ENCODE measurements around the gene FLOT1. TPM values are rescaled to one million over a fixed set of nuclear protein-coding genes. Genes with fewer than 3 reads are reported as not detected.

The FLOT1 gene
- total and polyA plus RNA-seq, 2 of the 13 experiments (the other 11 are each of a cell fraction or from before 2014, with no cell fraction given) = 82.3 to 130 TPM

DNA sequence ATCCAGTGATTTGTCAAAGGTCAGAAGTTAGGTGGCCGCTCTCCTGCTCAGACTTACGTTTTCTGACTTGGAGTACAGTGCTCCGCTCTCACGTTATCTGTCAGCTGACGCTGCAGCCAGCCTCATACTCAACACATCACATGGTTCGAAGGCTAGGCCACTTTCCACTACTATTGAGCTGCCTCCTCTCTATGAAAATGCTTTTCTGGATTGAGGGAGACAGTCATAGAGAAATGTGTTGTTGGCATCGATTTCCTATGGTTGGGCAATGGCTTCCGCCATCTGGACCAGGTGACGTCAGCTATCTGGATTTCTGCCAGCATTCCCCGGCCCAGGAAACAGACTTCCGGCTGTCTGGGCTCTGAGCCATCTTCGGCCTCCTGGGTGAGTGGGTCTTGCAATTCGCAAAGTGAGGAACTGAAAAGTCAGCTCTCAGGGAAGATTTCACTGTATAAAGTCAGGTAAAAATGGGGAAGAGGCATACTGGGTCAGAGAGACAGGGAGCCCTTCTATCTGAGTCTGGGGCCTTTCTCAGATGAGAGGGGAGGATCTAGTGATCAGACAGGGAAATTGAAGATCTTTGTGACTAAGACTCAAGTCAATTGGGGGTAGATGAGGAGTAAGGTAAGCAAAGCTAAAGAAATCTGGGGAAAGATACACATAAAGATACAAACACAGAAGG is 39.4 kb upstream of the FLOT1 start (continued):
- peak; percentile 82 for TF ChIP-seq PPARG (CRISPR knock-in tag; conservative IDR thresholded peaks at IDR 0.05)
- no peak for TF ChIP-seq HOXA7 (CRISPR knock-in tag; IDR thresholded peaks at IDR 0.05)
- TF ChIP-seq, protein P1, sequence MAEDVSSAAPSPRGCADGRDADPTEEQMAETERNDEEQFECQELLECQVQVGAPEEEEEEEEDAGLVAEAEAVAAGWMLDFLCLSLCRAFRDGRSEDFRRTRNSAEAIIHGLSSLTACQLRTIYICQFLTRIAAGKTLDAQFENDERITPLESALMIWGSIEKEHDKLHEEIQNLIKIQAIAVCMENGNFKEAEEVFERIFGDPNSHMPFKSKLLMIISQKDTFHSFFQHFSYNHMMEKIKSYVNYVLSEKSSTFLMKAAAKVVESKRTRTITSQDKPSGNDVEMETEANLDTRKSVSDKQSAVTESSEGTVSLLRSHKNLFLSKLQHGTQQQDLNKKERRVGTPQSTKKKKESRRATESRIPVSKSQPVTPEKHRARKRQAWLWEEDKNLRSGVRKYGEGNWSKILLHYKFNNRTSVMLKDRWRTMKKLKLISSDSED (CRISPR knock-in tag; IDR thresholded peaks at IDR 0.05) = no peak
- peak; percentile 99 for TF ChIP-seq ZNF136 (CRISPR knock-in tag; IDR thresholded peaks at IDR 0.05; ENCODE audit: low read depth)
- TF ChIP-seq, protein P2, sequence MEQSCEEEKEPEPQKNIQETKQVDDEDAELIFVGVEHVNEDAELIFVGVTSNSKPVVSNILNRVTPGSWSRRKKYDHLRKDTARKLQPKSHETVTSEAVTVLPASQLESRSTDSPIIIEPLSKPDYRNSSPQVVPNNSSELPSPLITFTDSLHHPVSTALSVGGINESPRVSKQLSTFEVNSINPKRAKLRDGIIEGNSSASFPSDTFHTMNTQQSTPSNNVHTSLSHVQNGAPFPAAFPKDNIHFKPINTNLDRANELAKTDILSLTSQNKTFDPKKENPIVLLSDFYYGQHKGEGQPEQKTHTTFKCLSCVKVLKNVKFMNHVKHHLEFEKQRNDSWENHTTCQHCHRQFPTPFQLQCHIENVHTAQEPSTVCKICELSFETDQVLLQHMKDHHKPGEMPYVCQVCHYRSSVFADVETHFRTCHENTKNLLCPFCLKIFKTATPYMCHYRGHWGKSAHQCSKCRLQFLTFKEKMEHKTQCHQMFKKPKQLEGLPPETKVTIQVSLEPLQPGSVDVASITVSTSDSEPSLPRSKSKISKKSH (CRISPR knock-in tag; IDR thresholded peaks at IDR 0.05; ENCODE audit: borderline replicate concordance) = no peak
- TF ChIP-seq, protein P3, sequence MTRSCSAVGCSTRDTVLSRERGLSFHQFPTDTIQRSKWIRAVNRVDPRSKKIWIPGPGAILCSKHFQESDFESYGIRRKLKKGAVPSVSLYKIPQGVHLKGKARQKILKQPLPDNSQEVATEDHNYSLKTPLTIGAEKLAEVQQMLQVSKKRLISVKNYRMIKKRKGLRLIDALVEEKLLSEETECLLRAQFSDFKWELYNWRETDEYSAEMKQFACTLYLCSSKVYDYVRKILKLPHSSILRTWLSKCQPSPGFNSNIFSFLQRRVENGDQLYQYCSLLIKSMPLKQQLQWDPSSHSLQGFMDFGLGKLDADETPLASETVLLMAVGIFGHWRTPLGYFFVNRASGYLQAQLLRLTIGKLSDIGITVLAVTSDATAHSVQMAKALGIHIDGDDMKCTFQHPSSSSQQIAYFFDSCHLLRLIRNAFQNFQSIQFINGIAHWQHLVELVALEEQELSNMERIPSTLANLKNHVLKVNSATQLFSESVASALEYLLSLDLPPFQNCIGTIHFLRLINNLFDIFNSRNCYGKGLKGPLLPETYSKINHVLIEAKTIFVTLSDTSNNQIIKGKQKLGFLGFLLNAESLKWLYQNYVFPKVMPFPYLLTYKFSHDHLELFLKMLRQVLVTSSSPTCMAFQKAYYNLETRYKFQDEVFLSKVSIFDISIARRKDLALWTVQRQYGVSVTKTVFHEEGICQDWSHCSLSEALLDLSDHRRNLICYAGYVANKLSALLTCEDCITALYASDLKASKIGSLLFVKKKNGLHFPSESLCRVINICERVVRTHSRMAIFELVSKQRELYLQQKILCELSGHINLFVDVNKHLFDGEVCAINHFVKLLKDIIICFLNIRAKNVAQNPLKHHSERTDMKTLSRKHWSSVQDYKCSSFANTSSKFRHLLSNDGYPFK (CRISPR knock-in tag; IDR thresholded peaks at IDR 0.05; ENCODE audit: borderline replicate concordance) = peak; percentile 58; the same call in 1 of the 2 replicates
- TF ChIP-seq ASH2L (IDR thresholded peaks at IDR 0.05; ENCODE audit: insufficient read length, low read depth, low read length) = peak; percentile 73
- TF ChIP-seq, protein P4, sequence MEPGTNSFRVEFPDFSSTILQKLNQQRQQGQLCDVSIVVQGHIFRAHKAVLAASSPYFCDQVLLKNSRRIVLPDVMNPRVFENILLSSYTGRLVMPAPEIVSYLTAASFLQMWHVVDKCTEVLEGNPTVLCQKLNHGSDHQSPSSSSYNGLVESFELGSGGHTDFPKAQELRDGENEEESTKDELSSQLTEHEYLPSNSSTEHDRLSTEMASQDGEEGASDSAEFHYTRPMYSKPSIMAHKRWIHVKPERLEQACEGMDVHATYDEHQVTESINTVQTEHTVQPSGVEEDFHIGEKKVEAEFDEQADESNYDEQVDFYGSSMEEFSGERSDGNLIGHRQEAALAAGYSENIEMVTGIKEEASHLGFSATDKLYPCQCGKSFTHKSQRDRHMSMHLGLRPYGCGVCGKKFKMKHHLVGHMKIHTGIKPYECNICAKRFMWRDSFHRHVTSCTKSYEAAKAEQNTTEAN (CRISPR knock-in tag; conservative IDR thresholded peaks at IDR 0.05) = 0 out of 2 replicates have a peak, but pooled peaks have one; percentile 66
- TF ChIP-seq, protein P5, sequence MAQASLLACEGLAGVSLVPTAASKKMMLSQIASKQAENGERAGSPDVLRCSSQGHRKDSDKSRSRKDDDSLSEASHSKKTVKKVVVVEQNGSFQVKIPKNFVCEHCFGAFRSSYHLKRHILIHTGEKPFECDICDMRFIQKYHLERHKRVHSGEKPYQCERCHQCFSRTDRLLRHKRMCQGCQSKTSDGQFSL (CRISPR knock-in tag; IDR thresholded peaks at IDR 0.05) = no peak
- no peak for TF ChIP-seq PCBP1 (IDR thresholded peaks at IDR 0.05; ENCODE audit: borderline replicate concordance, low read depth, low read length)
- TF ChIP-seq YY1 (IDR thresholded peaks at IDR 0.05; ENCODE audit: insufficient read depth, insufficient replicate concordance, low read depth, low read length) = peak; percentile 86
- TF ChIP-seq MYC (CRISPR knock-in tag; IDR thresholded peaks at IDR 0.05; ENCODE audit: borderline replicate concordance) = peak; percentile 73
- peak; percentile 84 for TF ChIP-seq KLF6 (CRISPR knock-in tag; IDR thresholded peaks at IDR 0.05)
- peak; percentile 61; the same call in 1 of the 2 replicates for TF ChIP-seq ZNF777 (CRISPR knock-in tag; IDR thresholded peaks at IDR 0.05)
- peak; percentile 98 for TF ChIP-seq ZNF124 (CRISPR knock-in tag; IDR thresholded peaks at IDR 0.05)
- TF ChIP-seq ZNF343 (CRISPR knock-in tag; IDR thresholded peaks at IDR 0.05) = no peak
- peak; percentile 83 for TF ChIP-seq ZNF781 (CRISPR knock-in tag; IDR thresholded peaks at IDR 0.05; ENCODE audit: borderline replicate concordance, not compliant biosample characterization)
- TF ChIP-seq TSC22D2 (CRISPR knock-in tag; IDR thresholded peaks at IDR 0.05; ENCODE audit: borderline replicate concordance) = peak; percentile 22; the same call in 1 of the 2 replicates
- no peak for TF ChIP-seq ZNF260 (CRISPR knock-in tag; IDR thresholded peaks at IDR 0.05; ENCODE audit: borderline replicate concordance, low read depth)
- TF ChIP-seq, protein P6, sequence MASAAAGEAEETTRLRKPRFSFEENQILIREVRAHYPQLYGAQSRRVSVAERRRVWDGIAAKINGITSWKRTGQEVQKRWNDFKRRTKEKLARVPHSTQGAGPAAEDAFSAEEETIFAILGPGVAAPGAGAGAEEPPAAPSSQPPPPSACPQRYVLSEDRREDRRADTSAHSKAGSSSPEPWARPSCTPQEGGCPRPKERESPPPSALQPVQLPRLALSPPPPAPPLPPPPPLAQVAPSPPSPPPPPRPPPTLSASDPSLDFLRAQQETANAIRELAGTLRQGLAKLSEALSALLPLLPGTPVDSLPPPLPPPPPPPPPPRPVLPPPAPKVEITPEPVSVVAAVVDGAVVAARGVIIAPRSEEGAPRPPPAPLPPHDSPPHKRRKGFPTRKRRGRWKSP (CRISPR knock-in tag; IDR thresholded peaks at IDR 0.05) = no peak
